ENCODE data around the gene SH2D7.

DNA sequence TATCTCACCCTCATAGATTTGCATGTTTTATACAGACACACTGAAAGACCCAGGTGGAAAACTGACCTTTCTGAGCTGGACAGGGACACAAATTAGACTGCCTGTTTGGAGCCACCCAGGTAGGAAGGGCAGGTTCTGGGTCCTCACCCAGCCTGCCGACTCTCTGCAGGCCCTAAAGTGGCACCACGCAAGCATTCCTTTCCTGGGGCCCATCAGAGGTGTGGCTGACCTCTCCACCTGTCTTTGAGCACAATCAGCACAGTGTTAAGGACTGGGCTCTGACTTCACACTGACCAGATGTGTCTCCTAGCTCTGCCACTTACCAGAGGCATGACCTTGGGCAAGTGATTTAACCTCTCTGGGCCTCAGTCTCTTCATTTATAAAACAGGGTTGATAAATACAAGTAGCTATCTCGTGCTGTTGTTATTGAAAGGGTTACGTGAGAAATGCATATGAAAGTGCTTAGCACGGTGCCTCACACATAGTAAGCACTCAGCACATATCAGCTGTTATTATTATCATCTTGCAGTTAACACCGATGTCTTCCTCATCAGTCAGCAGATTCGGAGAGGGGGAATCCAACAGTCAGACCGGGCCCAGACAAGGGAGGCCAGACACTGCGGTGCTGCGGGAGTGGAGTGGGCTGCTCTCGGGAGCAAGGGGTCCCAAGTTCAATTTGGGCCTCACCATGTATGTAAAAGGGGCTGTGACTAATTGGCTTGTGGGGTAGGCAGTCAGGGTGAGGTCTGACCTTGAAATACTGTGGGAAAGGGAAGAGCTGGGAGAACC lies 12.9 kb upstream of the SH2D7 start:
- TF ChIP-seq, protein P1, sequence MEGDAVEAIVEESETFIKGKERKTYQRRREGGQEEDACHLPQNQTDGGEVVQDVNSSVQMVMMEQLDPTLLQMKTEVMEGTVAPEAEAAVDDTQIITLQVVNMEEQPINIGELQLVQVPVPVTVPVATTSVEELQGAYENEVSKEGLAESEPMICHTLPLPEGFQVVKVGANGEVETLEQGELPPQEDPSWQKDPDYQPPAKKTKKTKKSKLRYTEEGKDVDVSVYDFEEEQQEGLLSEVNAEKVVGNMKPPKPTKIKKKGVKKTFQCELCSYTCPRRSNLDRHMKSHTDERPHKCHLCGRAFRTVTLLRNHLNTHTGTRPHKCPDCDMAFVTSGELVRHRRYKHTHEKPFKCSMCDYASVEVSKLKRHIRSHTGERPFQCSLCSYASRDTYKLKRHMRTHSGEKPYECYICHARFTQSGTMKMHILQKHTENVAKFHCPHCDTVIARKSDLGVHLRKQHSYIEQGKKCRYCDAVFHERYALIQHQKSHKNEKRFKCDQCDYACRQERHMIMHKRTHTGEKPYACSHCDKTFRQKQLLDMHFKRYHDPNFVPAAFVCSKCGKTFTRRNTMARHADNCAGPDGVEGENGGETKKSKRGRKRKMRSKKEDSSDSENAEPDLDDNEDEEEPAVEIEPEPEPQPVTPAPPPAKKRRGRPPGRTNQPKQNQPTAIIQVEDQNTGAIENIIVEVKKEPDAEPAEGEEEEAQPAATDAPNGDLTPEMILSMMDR (IDR thresholded peaks at IDR 0.05): no peak
- TF ChIP-seq POLR2A (IDR thresholded peaks at IDR 0.05): no peak
